Spleen (tissue), 7 donors: ENCODE measurements around the gene RASSF7.

Source experiments
- POLR2AphosphoS5 ChIP-seq, 3 donors: sonication (generic); formaldehyde crosslinking; IDR thresholded peaks; one replicate each; pipeline ENCODE4 v1.5.1; 2017; ENCODE audit warnings: antibody characterized with exemption in 3 of 3
- TF ChIP-seq, protein P1 (sequence below), 11 experiments: fragments of 200-600 bp in 7 of 11; fragments of 450-650 bp in 4 of 11; sonication (generic) in 4 of 11; IDR thresholded peaks in 8 of 11; conservative IDR thresholded peaks in 3 of 11; 1 replicate in 7 of 11; 2 replicates in 4 of 11; pipeline versions ENCODE4 v1.4.0 to v1.8.0; 2016 to 2021; ENCODE audit warnings: antibody characterized with exemption in 11 of 11, inconsistent platforms in 4 of 11, mild to moderate bottlenecking in 1 of 11
- donor health status: DM: no; HTN: no; CAD: no; lungs with moderate emphysema.
- donor health status: DM: no; HTN: no; CAD: no.
- donor health status: DM: no; HTN: no; CAD: no.

DNA sequence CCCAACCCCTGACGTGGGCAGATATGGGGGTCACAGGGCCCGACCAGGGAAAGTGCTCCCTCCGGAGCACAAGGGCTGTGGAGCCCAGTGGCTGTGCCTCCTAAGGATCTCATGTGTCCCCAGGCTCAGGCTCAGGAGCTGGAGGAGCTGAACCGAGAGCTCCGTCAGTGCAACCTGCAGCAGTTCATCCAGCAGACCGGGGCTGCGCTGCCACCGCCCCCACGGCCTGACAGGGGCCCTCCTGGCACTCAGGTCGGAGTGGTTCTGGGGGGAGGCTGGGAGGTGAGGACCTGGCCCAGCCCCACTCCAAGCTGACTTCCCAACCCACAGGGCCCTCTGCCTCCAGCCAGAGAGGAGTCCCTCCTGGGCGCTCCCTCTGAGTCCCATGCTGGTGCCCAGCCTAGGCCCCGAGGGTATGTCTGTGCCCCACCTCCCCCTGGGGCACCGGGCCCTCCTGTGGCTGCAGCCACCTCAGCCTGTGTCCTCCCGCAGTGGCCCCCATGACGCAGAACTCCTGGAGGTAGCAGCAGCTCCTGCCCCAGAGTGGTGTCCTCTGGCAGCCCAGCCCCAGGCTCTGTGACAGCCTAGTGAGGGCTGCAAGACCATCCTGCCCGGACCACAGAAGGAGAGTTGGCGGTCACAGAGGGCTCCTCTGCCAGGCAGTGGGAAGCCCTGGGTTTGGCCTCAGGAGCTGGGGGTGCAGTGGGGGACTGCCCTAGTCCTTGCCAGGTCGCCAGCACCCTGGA is 2.5 kb downstream of the RASSF7 start:
- TF ChIP-seq, protein P1, sequence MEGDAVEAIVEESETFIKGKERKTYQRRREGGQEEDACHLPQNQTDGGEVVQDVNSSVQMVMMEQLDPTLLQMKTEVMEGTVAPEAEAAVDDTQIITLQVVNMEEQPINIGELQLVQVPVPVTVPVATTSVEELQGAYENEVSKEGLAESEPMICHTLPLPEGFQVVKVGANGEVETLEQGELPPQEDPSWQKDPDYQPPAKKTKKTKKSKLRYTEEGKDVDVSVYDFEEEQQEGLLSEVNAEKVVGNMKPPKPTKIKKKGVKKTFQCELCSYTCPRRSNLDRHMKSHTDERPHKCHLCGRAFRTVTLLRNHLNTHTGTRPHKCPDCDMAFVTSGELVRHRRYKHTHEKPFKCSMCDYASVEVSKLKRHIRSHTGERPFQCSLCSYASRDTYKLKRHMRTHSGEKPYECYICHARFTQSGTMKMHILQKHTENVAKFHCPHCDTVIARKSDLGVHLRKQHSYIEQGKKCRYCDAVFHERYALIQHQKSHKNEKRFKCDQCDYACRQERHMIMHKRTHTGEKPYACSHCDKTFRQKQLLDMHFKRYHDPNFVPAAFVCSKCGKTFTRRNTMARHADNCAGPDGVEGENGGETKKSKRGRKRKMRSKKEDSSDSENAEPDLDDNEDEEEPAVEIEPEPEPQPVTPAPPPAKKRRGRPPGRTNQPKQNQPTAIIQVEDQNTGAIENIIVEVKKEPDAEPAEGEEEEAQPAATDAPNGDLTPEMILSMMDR (IDR thresholded peaks at IDR 0.05 in 8 of 11, conservative IDR thresholded peaks at IDR 0.05 in 3 of 11): no peak
- TF ChIP-seq POLR2AphosphoS5 (IDR thresholded peaks at IDR 0.05): no peak
